Fibroblast of villous mesenchyme (primary cell): ENCODE data around the gene PTPN5. TPM values are rescaled to one million over a fixed set of nuclear protein-coding genes. Genes with fewer than 3 reads are reported as not detected.

Source experiments
- DNase-seq: peaks from one replicate; pipeline ENCODE4 v3.0.0-alpha.2; 2010; ENCODE audit warnings: low read depth
- H3K4me3 ChIP-seq: 2 replicates; pipeline ENCODE4 v1.5.1; 2011; ENCODE audit warnings: low read depth, mild to moderate bottlenecking, low read length
- total RNA-seq: library from RNA; depleted of rRNA; stranded (reverse); fragments of >200 nt; gene quantifications from 2 replicates; pipeline ENCODE4 v1.2.3, GENCODE V29; 2012
- TF ChIP-seq, protein P1 (sequence below): IDR thresholded peaks from 2 replicates; pipeline ENCODE4 v1.5.1; 2012; ENCODE audit warnings: low read depth, mild to moderate bottlenecking, low read length; ENCODE audit not compliant: insufficient read depth

The PTPN5 gene
- total RNA-seq, 1 donor: not detected

GRCh38 chr11:18798799-18799469 is 7.3 kb upstream of the PTPN5 start:
- TF ChIP-seq, protein P1, sequence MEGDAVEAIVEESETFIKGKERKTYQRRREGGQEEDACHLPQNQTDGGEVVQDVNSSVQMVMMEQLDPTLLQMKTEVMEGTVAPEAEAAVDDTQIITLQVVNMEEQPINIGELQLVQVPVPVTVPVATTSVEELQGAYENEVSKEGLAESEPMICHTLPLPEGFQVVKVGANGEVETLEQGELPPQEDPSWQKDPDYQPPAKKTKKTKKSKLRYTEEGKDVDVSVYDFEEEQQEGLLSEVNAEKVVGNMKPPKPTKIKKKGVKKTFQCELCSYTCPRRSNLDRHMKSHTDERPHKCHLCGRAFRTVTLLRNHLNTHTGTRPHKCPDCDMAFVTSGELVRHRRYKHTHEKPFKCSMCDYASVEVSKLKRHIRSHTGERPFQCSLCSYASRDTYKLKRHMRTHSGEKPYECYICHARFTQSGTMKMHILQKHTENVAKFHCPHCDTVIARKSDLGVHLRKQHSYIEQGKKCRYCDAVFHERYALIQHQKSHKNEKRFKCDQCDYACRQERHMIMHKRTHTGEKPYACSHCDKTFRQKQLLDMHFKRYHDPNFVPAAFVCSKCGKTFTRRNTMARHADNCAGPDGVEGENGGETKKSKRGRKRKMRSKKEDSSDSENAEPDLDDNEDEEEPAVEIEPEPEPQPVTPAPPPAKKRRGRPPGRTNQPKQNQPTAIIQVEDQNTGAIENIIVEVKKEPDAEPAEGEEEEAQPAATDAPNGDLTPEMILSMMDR: no peak
- no peak overlapping the region for H3K4me3 ChIP-seq
- no peak for DNase-seq

DNA sequence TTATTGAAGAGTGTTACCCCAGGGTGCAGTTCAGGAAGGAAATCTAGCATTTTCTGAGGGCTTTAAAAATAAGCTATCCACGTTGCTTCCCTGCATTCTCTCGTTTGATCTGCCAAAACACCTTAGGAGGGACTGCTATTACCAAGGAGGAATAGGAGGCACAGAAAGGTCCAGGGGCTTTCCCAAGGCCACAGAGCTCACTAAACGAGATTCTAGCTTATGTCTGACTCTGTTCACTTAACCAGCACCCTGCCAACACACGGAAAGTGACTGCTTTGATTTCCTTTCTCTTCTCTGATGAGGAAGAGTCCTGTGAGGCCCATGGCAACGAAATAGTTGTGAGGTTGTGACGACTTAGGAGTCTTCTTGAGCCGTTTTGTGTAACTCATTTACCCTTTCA is 3.4 kb upstream of the PTPN5 start:
- TF ChIP-seq, protein P1: no peak
- no peak overlapping the region for H3K4me3 ChIP-seq
- DNase-seq: no peak

DNA sequence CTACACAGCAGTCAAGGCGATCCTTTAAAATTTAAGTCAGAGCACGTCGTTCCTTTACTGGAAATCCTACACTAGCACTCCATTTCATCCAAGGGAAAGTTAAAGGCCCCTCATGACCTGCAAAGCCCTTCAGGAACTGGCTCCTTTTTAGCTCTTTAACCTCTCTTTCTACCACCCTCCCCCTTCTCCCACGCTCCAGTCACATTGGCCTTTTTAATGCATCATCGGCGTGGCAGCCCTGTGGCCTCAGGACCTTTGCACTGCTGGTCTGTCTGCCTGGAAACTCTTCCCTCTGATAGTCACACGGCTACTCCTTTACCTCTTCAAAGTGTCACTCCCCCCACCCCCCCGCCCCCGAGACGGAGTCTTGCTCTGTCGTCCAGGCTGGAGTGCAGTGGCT is 1.2 kb upstream of the PTPN5 start:
- H3K4me3 ChIP-seq: no peak overlapping the region
- DNase-seq: no peak
- TF ChIP-seq, protein P1: no peak

GRCh38 chr11:18791969-18792628 is 501 bp upstream of the PTPN5 start:
- TF ChIP-seq, protein P1: no peak
- no peak overlapping the region for H3K4me3 ChIP-seq
- no peak for DNase-seq

- no peak for DNase-seq
- H3K4me3 ChIP-seq: no peak overlapping the region
- TF ChIP-seq, protein P1: no peak
These were observed 753 bp downstream of the PTPN5 start for GRCh38 chr11:18790883-18791206.

GRCh38 chr11:18789942-18790341 is 1.7 kb downstream of the PTPN5 start:
- DNase-seq: no peak
- TF ChIP-seq, protein P1: no peak
- no peak overlapping the region for H3K4me3 ChIP-seq

- TF ChIP-seq, protein P1: no peak
- DNase-seq: no peak
- H3K4me3 ChIP-seq: no peak overlapping the region
These were observed 6.2 kb downstream of the PTPN5 start for GRCh38 chr11:18785411-18785810.
